Measurements from ENCODE around the gene LDHAL6B.

LDHAL6B gene

DNA sequence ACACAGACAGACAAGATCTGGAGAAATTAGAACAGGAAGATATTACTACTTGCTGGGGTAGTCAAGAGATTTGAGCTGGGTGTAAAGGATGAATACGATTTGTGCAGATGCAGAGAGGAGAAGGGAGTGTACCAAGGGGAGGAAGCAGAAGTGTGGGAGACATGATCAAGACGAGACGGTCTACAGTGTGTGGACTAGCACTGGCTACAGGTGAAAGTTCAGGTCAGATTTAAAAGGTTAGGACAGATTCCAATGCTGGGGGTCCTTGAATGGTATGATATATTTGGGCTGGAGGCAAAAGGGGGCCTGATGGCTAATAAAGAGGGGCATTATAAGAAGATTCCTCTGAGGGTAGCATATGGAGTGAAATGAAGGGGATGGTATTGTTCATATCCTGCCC, 12.1 kb downstream of the LDHAL6B start:
- DNase-seq (ENCODE audit: low spot score), result no peak

- no peak for DNase-seq (ENCODE audit: low spot score)
These were observed 15.2 kb downstream of the LDHAL6B start for GRCh38 chr15:59221511-59222505.

- DNase-seq (ENCODE audit: low spot score), result no peak
These were observed 16.4 kb downstream of the LDHAL6B start for GRCh38 chr15:59222906-59223550.

DNA sequence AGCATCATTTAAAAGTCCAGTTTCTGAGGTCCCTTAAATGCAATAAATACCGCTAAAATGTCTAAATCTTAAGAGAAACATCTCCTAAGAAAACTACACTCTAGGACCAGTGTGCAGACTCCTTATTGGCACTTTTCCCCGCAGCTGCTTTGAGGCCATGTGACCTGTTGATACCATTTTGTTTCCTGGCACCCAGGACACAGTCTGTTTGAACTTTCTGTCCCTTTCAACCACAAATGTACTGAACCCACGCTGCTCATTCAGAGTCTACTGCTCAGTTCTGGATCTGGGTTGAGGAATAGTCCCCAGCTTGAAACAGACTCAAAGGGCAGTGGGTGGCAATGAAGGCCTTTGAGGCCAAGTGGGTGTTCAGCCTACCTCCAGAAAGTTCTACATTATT, 17.1 kb downstream of the LDHAL6B start:
- DNase-seq (ENCODE audit: low spot score), result no peak

DNA sequence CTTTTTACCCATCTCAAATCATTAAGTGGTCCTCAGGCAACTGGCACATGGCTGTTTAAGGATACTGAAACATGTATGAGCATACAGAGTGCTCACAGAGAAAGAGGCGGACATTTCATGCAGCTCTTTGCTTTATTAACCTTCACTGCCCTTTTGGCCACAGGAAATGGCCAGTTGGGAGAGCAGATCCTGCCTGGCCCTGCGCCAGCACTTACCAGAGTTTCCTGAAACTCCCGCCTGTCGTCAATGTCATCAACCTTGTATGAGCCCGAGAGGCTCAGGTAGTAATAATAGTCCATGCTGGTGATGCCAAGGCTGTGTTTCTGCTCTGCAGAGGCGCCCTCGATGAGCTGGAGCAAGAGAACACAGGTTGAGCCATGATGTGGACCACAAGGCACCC, 17.8 kb downstream of the LDHAL6B start:
- DNase-seq (ENCODE audit: low spot score), result no peak

DNA sequence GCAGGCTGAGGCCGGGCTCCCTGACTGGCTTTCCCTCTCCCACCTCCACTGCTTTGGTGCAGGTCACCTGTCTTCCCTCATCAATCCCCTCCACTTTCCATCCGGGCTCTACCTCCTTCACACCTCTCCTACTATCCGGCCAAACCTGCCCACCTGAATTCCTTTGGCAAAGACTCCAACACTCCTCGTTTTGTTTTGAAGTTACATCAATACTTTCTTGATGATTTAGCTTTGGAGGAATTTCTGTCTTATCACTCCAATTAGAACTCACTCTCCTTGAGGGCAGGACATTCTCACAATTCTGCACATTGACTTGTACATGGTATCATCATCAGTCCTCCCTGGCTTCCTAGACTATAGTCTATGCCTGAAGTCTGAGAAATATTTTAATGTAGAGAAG, 20.4 kb downstream of the LDHAL6B start:
- no peak for DNase-seq (ENCODE audit: low spot score)

- no peak for DNase-seq (ENCODE audit: low spot score)
These were observed 22.4 kb downstream of the LDHAL6B start for GRCh38 chr15:59229015-59229414.

GRCh38 chr15:59229453-59229852, 22.8 kb downstream of the LDHAL6B start:
- no peak for DNase-seq (ENCODE audit: low spot score)

GRCh38 chr15:59230531-59231055, 23.9 kb downstream of the LDHAL6B start:
- DNase-seq (ENCODE audit: low spot score), result no peak

GRCh38 chr15:59232476-59232875, 25.8 kb downstream of the LDHAL6B start:
- no peak for DNase-seq (ENCODE audit: low spot score)

DNA sequence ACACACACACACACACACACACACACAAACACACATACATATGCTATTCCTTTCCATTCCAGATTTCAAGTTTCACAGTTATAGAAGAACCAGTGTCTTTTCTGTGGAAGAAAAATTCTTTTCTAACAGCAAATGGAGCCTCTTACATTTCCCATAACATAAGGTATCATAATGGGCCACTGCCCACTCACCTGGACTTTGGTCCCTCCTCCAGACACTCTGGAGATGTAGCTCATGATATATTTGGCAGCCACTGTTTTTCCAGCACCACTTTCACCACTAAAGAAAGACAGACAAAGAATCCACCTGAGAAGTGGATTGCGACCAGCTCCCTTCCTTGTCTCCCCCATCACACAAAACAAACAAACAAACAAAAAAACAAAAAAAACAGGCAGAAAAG, 29.8 kb downstream of the LDHAL6B start:
- DNase-seq (ENCODE audit: low spot score), result no peak

GRCh38 chr15:59237119-59237855, 30.6 kb downstream of the LDHAL6B start:
- no peak for DNase-seq (ENCODE audit: low spot score)

GRCh38 chr15:59237924-59238331, 31.3 kb downstream of the LDHAL6B start:
- peak; percentile 15 for DNase-seq (ENCODE audit: low spot score)

- no peak for DNase-seq (ENCODE audit: low spot score)
These were observed 33.4 kb downstream of the LDHAL6B start for GRCh38 chr15:59240036-59240435.

DNA sequence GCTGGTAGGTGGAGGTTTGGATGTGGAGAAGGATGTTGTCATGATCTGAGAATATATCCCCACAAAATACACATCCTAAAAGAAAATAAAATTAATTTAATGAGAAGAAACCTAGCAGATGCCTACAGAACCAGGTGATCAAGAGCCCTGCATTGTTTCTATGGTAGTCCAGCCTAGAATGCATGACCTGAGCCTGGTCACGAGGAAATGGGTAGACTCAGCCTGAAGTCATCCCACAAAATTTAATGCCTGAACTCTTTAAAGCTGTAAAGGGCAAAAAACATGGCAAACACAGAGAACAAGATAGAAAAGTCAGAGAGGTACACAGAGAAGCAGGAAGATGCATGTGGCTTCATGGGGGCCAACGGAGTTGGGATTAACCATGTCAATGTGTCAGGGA, 36.0 kb downstream of the LDHAL6B start:
- no peak for DNase-seq (ENCODE audit: low spot score)

DNA sequence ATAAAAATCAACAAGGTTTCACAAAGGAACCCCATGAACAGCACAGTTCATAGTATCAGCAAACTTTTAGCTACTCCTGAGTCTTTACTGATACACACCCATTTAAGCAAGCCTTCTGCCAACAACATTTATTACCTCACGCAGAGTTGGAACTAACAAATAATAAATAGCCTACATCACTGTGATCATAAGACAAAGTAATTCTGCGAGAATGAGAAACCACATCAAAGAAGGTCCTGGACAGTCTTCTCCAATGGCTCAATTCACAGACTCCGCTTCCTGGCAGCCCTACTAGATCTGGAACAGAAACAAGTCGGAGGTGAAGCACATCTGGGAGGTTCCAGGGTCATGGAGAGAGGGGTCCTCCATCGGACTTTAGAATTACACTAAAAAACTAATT, 37.0 kb downstream of the LDHAL6B start:
- DNase-seq (ENCODE audit: low spot score), result no peak

- DNase-seq (ENCODE audit: low spot score), result no peak
These were observed 37.7 kb downstream of the LDHAL6B start for GRCh38 chr15:59244337-59244736.

DNA sequence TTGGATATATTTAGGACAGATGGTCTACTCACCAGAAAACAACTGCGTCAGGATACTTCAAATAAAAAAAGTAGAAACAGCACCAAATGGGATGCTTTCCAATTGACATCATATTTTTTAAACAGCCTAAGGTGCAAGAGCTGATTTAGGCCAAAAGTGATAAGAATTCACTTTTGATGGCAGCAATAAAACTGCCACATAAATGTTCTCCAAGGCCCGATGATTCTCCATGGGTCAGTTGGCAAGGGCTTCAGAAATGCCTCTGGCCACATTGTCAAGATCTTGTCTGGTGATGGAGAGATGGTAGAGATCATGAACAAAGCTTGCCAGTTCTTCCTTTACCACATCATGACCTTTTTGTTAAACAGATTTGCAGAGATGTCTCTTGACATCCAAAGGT, 38.9 kb downstream of the LDHAL6B start:
- DNase-seq (ENCODE audit: low spot score), result no peak

DNA sequence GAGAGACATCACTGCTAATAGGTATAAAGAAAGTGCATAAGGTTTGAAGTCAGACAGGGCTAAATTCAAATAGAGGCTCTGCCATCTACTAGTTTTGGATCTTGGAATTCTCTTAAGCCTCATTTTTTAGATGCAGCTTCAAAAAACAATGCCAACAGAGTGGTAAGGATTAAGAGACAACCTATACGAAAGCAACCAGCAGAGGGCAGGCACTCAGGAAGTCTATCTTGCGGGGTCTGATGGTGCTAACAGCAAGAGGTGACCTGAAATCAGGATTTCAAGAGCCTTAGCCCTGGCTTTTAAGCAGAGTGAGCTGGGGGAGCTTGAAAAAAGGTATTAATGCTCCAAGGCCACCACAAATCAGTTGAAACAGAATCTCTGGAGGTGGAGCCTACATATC, 40.7 kb downstream of the LDHAL6B start:
- peak; percentile 33 for DNase-seq (ENCODE audit: low spot score)

GRCh38 chr15:59249816-59250215, 43.2 kb downstream of the LDHAL6B start:
- DNase-seq (ENCODE audit: low spot score), result no peak

GRCh38 chr15:59250249-59250648, 43.6 kb downstream of the LDHAL6B start:
- no peak for DNase-seq (ENCODE audit: low spot score)

Data from HuH-7.5 (cell line).